GM21390 (cell line): ENCODE data around the gene SHMT1.
A peak's percentile ranks its signal among the peaks of the same experiment; 100 is the strongest.
"Not testable (repeated sequence)": the region's sequence is repeated elsewhere in the genome, so short reads cannot be mapped to it uniquely, and the experiment has no call there.

Experiments
- ATAC-seq: cut with Tn5 transposase; IDR thresholded peaks from one replicate; pipeline ENCODE4 v1.9.1; 2021; ENCODE audit not compliant: unreplicated experiment

The SHMT1 gene

GRCh38 chr17:18363101-18364049 lies at the start of gene SHMT1:
TSS of gene SHMT1 (minus strand) at chr17:18363550. CDS start at chr17:18355981, 7,569 bp downstream.
- peak; percentile 96 for ATAC-seq

DNA sequence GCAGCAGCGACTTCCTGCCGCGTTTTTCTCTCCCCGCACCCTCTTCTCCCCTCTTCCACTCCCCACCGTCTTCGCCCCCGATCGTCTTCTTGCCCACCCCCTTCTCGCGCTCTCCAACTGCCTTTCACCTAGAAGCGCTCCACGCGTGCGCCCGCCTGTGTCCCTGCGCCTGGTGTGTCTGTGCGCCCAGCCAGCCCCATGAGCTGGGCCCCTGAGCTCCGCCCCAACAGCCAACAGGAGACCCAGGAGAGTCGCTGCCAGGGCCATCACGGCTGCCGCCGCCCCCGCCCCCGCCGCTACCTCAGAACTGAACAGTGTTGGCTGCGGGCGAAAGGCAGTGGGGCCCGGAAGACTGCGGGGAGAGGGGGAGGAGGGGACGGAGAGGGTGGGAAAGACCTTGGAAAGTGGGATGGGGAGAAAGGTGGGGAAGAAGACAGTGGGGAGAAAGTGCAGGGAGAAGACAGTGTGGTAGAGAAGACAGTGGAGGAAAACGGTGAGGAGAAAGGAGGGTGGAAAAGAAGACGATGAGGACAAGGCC lies 48.7 kb upstream of the SHMT1 start:
- peak; percentile 87 for ATAC-seq

DNA sequence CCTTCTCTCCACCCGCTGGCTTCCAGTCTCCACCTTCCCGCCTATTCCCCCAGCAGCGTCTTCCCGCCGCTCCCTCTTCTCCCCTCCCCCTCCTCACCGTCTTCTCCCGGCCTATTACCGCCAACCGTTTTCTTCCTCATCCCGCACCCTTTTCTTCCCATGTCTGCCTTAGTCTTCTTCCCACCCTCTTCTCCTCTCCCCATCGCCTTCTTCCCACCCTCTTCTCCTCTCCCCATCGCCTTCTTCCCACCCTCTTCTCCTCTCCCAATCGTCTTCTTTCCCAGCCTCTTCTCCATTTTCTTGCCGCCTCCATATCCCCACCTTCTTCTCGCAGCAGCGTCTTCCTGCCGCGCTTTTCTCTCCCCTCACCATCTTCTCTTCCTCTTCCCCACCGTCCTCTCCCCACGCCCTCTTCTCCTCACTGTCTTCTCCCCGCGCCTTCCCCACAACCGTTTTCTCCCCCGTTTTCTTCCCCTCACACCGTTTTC lies 48.1 kb upstream of the SHMT1 start:
- not testable (repeated sequence) for ATAC-seq

DNA sequence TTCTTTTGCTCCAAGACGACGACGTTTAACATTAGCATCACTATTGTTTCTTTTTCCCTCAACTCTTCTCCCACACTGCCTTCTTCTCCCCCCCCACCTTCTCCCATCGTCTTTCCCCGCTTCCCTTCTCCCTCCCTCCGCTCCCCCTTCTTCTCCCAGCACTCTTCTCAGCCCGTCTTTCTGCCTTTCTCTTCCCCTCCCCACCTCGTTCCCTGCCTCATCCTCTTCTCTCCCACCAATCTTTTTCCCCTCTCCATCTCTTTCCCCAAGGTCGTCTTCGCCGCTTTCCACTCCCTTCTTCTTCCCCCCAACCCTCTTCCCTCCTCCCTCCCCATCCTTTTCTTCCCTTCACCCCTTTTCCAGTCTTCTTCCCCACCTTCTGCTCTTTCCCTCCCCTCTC lies 47.4 kb upstream of the SHMT1 start:
- ATAC-seq = not testable (repeated sequence)

DNA sequence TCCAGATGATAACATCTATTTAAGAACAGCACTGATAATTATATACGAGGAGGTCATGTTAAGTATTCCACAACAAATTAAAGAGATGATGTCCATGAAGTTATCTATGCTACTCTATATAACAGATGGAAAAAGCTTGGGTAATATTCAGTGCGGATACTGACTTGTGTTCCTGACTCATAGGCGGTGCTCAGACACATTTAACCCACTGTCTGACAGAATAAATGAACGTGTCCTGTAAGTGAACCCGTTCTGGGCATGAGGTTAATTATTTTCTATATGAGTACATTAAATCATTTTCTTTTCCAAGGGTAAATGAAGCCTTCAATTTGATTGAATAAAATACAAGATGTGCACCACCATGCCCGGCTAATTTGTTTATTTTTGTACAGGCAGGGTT lies 46.0 kb upstream of the SHMT1 start:
- ATAC-seq = not testable (repeated sequence)

GRCh38 chr17:18408906-18409305 lies 45.6 kb upstream of the SHMT1 start:
- not testable (repeated sequence) for ATAC-seq

DNA sequence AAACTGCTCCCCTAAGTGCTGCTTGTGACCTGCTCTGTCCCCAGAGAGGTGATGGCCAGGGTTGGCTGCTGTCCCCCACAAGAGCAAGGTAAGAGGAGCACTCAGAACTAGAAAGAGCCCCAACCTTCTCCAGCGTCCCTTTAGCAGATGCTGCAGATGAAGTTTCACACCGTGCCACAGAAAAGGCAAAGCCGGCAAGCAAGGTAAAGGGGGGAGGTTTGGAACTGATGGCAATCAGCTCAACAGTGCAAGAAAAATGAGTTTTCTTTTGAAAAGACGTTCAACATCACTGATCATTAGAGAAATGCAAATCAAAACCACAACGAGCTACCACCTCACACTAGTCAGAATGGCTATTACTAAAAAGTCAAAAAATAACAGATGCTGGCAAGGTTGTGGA lies 40.3 kb upstream of the SHMT1 start:
- ATAC-seq = peak; percentile 89

DNA sequence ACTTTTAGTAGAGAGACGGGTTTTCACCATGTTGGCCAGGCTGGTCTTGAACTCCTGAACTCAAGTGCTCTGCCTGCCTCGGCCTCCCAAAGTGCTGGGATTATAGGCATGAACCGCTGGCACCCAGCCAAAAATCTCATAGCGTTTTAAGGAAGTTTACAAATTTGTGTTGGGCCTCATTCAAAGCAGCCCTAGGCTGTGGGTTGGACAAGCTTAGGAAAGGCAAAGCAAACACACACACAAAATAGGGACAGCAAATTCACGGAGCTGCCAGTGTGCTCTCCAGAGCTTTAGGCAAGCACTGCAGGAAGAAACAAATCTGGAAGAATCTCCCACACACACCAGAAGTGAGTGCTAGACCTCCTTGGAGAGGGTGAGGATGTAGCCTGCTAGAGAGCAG lies 39.8 kb upstream of the SHMT1 start:
- ATAC-seq = peak; percentile 17

DNA sequence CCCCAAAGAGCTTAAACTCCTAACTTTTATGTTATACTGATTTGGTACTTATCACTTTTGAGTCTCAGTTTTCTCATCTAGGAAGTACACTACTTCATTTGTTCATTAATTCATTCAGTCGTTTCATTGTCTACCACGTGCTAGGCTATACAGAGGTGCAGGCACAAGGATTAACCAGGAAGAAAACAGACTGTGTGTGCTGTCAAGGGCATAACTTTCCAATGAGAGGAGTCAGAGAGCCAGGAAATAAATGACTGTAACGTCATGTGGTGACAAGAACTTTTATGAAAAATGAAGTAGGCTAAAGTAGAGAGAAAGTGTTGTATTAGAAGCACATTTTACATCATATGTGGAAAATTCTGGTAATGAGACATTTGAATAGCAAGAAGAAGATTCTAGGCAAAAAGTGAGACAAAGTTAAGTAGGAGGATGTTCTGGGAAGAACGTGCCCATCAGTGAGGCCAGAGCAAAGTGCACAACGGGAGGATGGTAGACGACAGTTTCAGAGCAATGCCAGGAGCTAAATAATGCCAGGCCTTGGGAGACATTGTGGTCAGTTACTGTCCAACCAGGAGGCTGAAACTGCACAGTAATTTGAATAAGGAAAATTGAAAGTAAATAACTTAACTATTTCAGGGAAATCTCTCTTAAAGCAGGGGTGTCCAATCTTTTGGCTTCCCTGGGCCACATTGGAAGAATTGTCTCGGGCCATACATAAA lies 38.7 kb upstream of the SHMT1 start:
- not testable (repeated sequence) for ATAC-seq

DNA sequence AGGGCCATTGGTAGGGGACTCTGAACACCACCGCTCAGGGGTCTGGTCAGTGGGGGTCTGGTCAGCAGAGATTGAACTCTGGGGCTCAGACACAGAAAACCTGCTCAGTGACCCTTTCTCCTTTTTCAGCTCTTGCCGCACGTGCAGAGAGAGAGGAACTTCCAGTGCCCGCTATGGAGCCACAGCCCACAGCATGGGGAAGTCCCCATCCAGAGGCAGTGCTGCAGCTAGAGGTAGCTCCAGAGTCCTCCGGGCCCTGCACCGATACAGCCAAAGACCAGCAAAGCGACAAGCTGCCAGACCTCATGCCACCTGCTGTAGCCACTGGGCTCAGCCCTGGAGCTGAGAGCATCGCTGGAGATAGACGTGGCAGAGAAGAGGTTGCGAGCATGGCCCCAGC lies 25.4 kb upstream of the SHMT1 start:
- ATAC-seq = not testable (repeated sequence)

- not testable (repeated sequence) for ATAC-seq
These were observed 24.9 kb upstream of the SHMT1 start for GRCh38 chr17:18388266-18388665.

DNA sequence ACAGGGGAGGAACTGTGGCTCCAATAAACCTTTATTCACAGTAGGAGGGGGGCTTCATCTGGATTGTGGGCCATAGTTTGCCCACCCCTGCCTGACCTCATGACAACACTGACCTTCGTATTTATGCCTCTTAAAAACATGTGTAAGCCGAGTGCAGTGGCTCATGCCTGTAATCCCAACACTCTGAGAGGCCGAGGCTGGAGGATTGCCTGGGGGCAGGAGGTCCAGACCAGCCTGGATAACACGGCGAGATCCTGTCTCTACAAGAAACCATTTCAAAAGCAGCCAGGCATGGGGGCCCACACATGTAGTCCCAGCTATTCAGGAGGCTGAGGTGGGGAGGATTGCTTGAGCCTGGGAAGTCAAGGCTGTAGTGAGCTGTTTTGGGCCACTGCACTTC lies 24.2 kb upstream of the SHMT1 start:
- not testable (repeated sequence) for ATAC-seq

DNA sequence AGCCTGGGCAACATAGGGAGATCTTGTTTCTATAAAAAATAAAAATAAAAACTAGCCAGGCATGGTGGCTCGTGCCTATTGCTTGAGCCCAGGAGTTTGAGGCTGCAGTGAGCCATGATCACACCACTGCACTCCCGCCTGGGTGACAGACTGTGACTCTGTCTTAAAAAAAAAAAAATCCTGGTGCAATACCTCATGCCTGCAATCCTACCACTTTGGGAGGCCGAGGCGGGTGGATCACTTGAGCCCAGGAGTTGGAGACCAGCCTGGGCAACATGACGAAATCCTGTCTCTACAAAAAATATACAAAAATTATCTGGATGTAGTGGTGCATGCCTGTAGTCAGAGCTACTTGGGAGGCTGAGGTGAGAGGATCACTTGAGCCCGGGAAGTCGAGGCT lies 20.9 kb upstream of the SHMT1 start:
- not testable (repeated sequence) for ATAC-seq

GRCh38 chr17:18383079-18383481 lies 19.7 kb upstream of the SHMT1 start:
- ATAC-seq = not testable (repeated sequence)

DNA sequence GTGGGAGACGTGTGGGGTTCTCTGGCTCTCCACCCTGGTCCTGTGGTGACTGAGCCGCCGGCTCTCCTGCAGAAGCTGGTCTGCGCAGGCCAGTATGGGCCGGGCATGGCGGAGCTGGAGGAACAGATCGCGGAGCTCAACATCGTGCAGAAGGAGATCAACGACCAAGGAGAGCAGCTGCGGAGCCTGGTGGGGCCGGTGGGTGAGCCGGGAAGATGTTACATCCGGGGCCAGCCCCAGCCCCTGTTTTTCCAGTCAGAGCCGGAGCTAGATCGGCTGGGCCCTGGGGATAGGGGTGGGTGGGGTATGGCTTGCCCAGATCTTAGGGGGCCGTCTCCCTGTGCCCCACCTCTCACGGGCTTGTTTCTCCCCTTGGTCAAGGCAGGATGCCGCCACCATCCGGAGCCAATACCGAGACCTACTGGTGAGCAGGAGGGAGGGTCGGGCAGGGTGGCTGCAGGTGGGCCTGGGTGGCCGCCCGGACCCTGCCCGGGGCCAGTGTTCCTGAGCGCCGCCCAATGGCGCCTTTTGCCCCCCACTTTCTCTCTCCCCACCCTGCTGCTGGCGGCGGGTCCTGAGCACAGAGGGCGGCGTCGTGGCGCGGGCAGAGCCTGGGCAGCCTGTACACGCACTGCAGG lies 19.2 kb upstream of the SHMT1 start:
- no peak for ATAC-seq

DNA sequence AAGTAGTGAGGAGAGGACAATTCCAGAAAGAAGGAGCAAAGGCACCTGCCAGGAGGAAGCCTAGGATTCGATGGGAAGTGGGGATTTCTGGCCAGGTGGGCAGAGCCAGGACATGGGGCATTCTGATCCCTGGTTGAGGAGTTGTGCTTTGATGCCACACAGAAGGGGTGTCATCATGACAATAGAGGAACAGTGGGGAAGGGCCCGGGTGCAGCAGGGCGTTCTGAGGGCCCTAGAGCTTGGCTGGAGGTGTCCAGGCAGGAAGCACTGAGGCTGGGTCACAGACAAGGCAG lies 18.5 kb upstream of the SHMT1 start:
- no peak for ATAC-seq

- ATAC-seq = no peak
These were observed 18.0 kb upstream of the SHMT1 start for GRCh38 chr17:18381158-18381952.

DNA sequence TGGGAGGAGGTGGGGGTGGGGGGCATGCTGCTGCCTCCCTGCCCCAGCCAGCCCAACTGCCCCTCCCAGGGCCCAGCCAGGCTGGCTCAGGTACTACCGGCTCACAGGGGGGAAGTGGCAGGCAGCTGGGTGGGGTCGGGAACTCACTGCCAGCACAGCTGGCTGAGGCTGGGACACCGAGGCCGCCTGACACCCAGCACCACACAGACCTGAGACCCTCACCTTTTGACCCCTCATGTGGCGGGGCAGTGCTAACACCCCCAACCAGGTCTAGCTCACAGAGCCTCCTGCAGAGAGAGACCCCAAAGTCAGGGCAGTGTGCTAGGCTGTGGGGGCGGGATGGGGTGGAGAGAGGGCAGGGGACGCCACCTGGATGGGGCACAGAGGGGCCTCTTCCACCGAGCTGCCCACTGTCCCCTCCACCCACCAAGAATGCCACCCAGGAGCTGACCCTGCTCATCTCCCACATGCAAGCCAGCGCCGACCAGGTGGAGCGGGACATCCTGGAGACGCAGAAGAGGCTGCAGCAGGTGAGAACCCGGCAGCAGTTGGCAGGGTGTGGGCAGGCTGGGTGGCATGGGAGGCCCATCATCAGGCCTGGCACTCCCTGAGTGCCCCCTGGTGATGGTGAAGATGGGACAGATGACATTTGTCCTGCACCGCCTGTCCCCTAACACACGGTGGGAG lies 17.3 kb upstream of the SHMT1 start:
- no peak for ATAC-seq

- no peak for ATAC-seq
These were observed 16.1 kb upstream of the SHMT1 start for GRCh38 chr17:18379246-18380146.
